GM12878 (cell line): Measurements from ENCODE around the gene PPP1R2C. TPM values are rescaled to one million over a fixed set of nuclear protein-coding genes. Genes with fewer than 3 reads are reported as not detected.

Experiments
- ATAC-seq: fragments of 200-7000 bp; cut with Tn5 transposase; 3 replicates; pipeline ENCODE4 v1.9.1; 2020; ENCODE audit warnings: mild to moderate bottlenecking, moderate library complexity
- BruUV-seq: library from RNA; stranded (reverse); fragments of 400-500 nt; replicated peaks from 2 replicates; lab custom pipeline; 2021; lab: Mats Ljungman, UMichigan
- CTCF ChIA-PET: fragments of 300-600 bp; sonication (Branson Sonifier 250); formaldehyde crosslinking; extraction: SDS; loops from one replicate; lab custom pipeline; 2021; ENCODE audit warnings: inconsistent platforms; lab: Yijun Ruan, JAX
- POLR2A ChIA-PET: fragments of 350-600 bp; formaldehyde crosslinking; extraction: SDS; loops from one replicate; lab custom pipeline; 2021; ENCODE audit warnings: inconsistent platforms; lab: Charles Lee
- RAD21 ChIA-PET: fragments of 300-600 bp; sonication (Branson Sonifier 250); formaldehyde crosslinking; loops from one replicate; lab custom pipeline; 2023; ENCODE audit warnings: antibody characterized with exemption; ENCODE audit not compliant: unreplicated experiment; lab: Charles Lee
- SMC1A ChIA-PET: fragments of 300-600 bp; sonication (Branson Sonifier 250); formaldehyde crosslinking; loops from one replicate; lab custom pipeline; 2023; ENCODE audit not compliant: unreplicated experiment, uncharacterized antibody; lab: Charles Lee
- DNase-seq: peaks from one replicate; pipeline ENCODE4 v3.0.0-alpha.2; 2011; ENCODE audit warnings: low read depth, low spot score
- FAIRE-seq: peaks from 3 replicates; lab custom pipeline; 2011; peaks lifted over from hg19 to GRCh38; lab: Jason Lieb, UNC
- H2AFZ ChIP-seq: 2 replicates; pipeline ENCODE4 v1.6.0; 2011; ENCODE audit warnings: low read depth, low read length, control low read depth; ENCODE audit not compliant: control insufficient read depth
- H3K27ac ChIP-seq: 2 replicates; pipeline ENCODE4 v1.5.1; 2011; ENCODE audit warnings: control low read depth; ENCODE audit not compliant: control insufficient read depth, insufficient read depth
- H3K27me3 ChIP-seq, 2 experiments: replicated peaks in 1 of 2; 2 replicates each; pipeline versions ENCODE4 v1.6.0 to v1.6.1; 2011; ENCODE audit warnings: low read length in 1 of 2; ENCODE audit not compliant: control insufficient read depth in 2 of 2, insufficient read depth in 2 of 2
- H3K36me3 ChIP-seq, 2 experiments: 2 replicates each; pipeline ENCODE4 v1.5.1; 2011; ENCODE audit warnings: low read length in 1 of 2; ENCODE audit not compliant: control insufficient read depth in 2 of 2, insufficient read depth in 2 of 2
- H3K4me1 ChIP-seq: 2 replicates; pipeline ENCODE4 v1.6.1; 2011; ENCODE audit warnings: mild to moderate bottlenecking, low read length, moderate library complexity, mixed read lengths; ENCODE audit not compliant: control insufficient read depth, insufficient read depth
- H3K4me2 ChIP-seq: 2 replicates; pipeline ENCODE4 v1.6.0; 2011; ENCODE audit warnings: control low read depth; ENCODE audit not compliant: control insufficient read depth, insufficient read depth
- H3K4me3 ChIP-seq: fragments of 200-600 bp; sonication (generic); 2 replicates; pipeline ENCODE4 v1.5.1; 2016
- H3K79me2 ChIP-seq: 2 replicates; pipeline ENCODE4 v1.6.0; 2011; ENCODE audit warnings: low read length; ENCODE audit not compliant: control insufficient read depth, insufficient read depth
- H3K9ac ChIP-seq: 2 replicates; pipeline ENCODE4 v1.8.0; 2011; ENCODE audit warnings: low read length, control low read depth, mixed read lengths; ENCODE audit not compliant: control insufficient read depth, insufficient read depth
- H3K9me3 ChIP-seq: replicated peaks from 3 replicates; pipeline ENCODE4 v1.5.1; 2011; ENCODE audit warnings: mild to moderate bottlenecking, low read length; ENCODE audit not compliant: control insufficient read depth, insufficient read depth
- H4K20me1 ChIP-seq: 2 replicates; pipeline ENCODE4 v1.6.0; 2011; ENCODE audit not compliant: control insufficient read depth, insufficient read depth
- BACH1 ChIP-seq: fragments of 450-650 bp; IDR thresholded peaks from 2 replicates; pipeline ENCODE4 v1.6.1; 2017; ENCODE audit warnings: mild to moderate bottlenecking, borderline replicate concordance
- BCL11A ChIP-seq: IDR thresholded peaks from 2 replicates; pipeline ENCODE4 v1.6.1; 2011; ENCODE audit warnings: low read depth, low read length
- CBFB ChIP-seq: IDR thresholded peaks from 2 replicates; pipeline ENCODE4 v1.6.1; 2016; ENCODE audit warnings: antibody characterized with exemption, low read depth
- EGR1 ChIP-seq, 2 experiments: IDR thresholded peaks; 1 replicate in 1 of 2; 2 replicates in 1 of 2; pipeline ENCODE4 v1.6.1; 2011 to 2012; ENCODE audit warnings: low read depth in 2 of 2, low read length in 2 of 2, borderline replicate concordance in 1 of 2, mild to moderate bottlenecking in 1 of 2, moderate library complexity in 1 of 2
- FOXM1 ChIP-seq: IDR thresholded peaks from 2 replicates; pipeline ENCODE4 v1.6.1; 2012; ENCODE audit warnings: low read depth, mild to moderate bottlenecking, inconsistent platforms, low read length, moderate library complexity
- IKZF1 ChIP-seq: fragments of 450-650 bp; conservative IDR thresholded peaks from 2 replicates; pipeline ENCODE4 v1.6.1; 2017; ENCODE audit warnings: antibody characterized with exemption, mild to moderate bottlenecking
- KAT2A ChIP-seq: conservative IDR thresholded peaks from 2 replicates; pipeline ENCODE4 v1.6.1; 2011; ENCODE audit warnings: low read depth, low read length; ENCODE audit not compliant: control insufficient read depth
- KLF5 ChIP-seq: fragments of 450-650 bp; IDR thresholded peaks from 2 replicates; pipeline ENCODE4 v1.6.1; 2014; ENCODE audit warnings: mild to moderate bottlenecking; ENCODE audit not compliant: partially characterized antibody
- MXI1 ChIP-seq: fragments of 150-350 bp; IDR thresholded peaks from 2 replicates; pipeline ENCODE4 v1.6.1; 2011; ENCODE audit warnings: low read depth, mild to moderate bottlenecking, inconsistent platforms, low read length, improper control_type of control experiment
- RAD21 ChIP-seq: IDR thresholded peaks from 2 replicates; pipeline ENCODE4 v1.6.1; 2011; ENCODE audit warnings: mild to moderate bottlenecking, low read depth, low read length, moderate library complexity; ENCODE audit not compliant: insufficient read depth
- RUNX3 ChIP-seq: IDR thresholded peaks from 2 replicates; pipeline ENCODE4 v1.6.1; 2012; ENCODE audit warnings: low read length, inconsistent platforms
- ZNF274 ChIP-seq: IDR thresholded peaks from one replicate; pipeline ENCODE4 v1.8.0; 2011; ENCODE audit not compliant: insufficient read length, insufficient read depth
- ZSCAN29 ChIP-seq: fragments of 450-650 bp; IDR thresholded peaks from 2 replicates; pipeline ENCODE4 v1.6.1; 2017; ENCODE audit warnings: mild to moderate bottlenecking, moderate library complexity
- WGBS: methylation state at CpG from one replicate; pipeline ENCODE4 v1.1.6; 2016; ENCODE audit warnings: low lambda C conversion rate; ENCODE audit not compliant: insufficient replicate concordance, insufficient coverage; ENCODE audit errors: missing lambda C conversion rate; 5-methylcytosine and 5-hydroxymethylcytosine counted together
- in situ Hi-C: fragments of 300-500 bp; cut with MboI; formaldehyde crosslinking; loops from 9 replicates; pipeline ENCODE4 v1.14.3; 2018; ENCODE audit warnings: mixed read lengths
- intact Hi-C: fragments of 100-400 bp; cut with micrococcal nuclease; formaldehyde crosslinking; loops from one replicate; pipeline ENCODE4 v1.14.2; 2022; ENCODE audit not compliant: unreplicated experiment
- polyA plus RNA-seq, 11 experiments: library from polyadenylated mRNA; depleted of rRNA in 4 of 11; unstranded in 6 of 11; stranded (reverse) in 5 of 11; fragments of >200 nt; fragmentation: Nextera tagmentation in 4 of 11; fragmentation: Illumina TruSeq in 1 of 11; extraction: Ambion mirVana in 4 of 11; extraction: Trizol in 1 of 11; gene quantifications; 1 replicate in 1 of 11; 2 replicates in 10 of 11; pipeline versions ENCODE4 v1.2.1 to v1.2.3, GENCODE V29; 2011 to 2016; ENCODE audit warnings: inconsistent platforms in 2 of 11, missing spikeins in 2 of 11, low read depth in 1 of 11
- total RNA-seq, 4 experiments: library from RNA; depleted of rRNA in 3 of 4; stranded (reverse); fragments of >200 nt in 3 of 4; fragmentation: Illumina TruSeq in 1 of 4; extraction: Trizol in 1 of 4; gene quantifications; 2 replicates each; pipeline versions ENCODE4 v1.2.1 to v1.2.3, GENCODE V29; 2013 to 2021
- TF ChIP-seq, protein P1 (sequence below): fragments of 450-650 bp; IDR thresholded peaks from 2 replicates; pipeline ENCODE4 v1.6.1; 2017; ENCODE audit warnings: mild to moderate bottlenecking, moderate library complexity

The PPP1R2C gene
- total and polyA plus RNA-seq, 10 of the 15 experiments (the other 5 are each of a cell fraction or from before 2014, with no cell fraction given): not detected

DNA sequence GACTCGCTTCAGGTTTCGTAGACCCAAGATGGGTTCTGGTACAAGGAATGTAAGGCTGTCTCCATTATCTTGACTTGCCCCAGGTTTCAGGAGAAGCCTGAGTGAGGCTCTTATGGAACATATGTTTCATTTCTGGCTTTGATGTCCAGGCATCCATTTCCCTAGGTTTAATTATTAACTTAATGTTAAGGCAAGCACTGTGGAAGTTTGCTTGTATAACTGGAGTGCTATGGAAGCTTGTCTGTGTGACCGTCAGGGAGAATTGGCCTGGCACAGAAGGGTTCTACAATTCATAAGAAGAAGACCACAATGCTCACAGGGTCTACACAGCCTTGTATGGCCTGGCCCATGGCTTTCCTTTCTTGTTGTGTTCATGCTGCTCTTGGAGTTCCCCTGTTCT lies 47.2 kb upstream of the PPP1R2C start:
- Histone ChIP-seq H2AFZ (no peak overlapping the region), H3K9me3 (no peaks in the 10 kb centered on the region), H3K4me3 (no peak overlapping the region), H3K36me3 (no peaks in the 10 kb centered on the region), H4K20me1 (no peaks in the 10 kb centered on the region), H3K79me2 (no peaks in the 10 kb centered on the region), H3K27ac (no peak overlapping the region), H3K9ac (no peak overlapping the region), H3K27me3 (no peaks in the 10 kb centered on the region), H3K4me2 (no peak overlapping the region), H3K4me1 (no peaks in the 10 kb centered on the region)
- in situ Hi-C loops: no loop called here
- no TSS peak for BruUV-seq
- CTCF ChIA-PET: no interaction called here
- DNase-seq (no peak), ATAC-seq (peak; percentile 48), FAIRE-seq (no peak)
- intact Hi-C loops: no loop called here
- RAD21 ChIA-PET: no interaction called here
- SMC1A ChIA-PET: no interaction called here
- 43% methylated on average over 3 of the region's 3 CpGs for WGBS
- no peak for TF ChIP-seq RAD21
- 0 out of 2 replicates have a peak, but pooled peaks have one; percentile 14 for TF ChIP-seq RUNX3
- TF ChIP-seq EGR1 (IDR thresholded peaks at IDR 0.05; ENCODE audit: borderline replicate concordance in 1 of 2, low read depth in 2 of 2, low read length in 2 of 2): no peak
- TF ChIP-seq BACH1: no peak
- 0 out of 2 replicates have a peak, but pooled peaks have one; percentile 15 for TF ChIP-seq IKZF1
- TF ChIP-seq KLF5: no peak
- TF ChIP-seq ZSCAN29: no peak
- TF ChIP-seq KAT2A: no peak
- TF ChIP-seq CBFB: no peak
- POLR2A ChIA-PET: no interaction called here

DNA sequence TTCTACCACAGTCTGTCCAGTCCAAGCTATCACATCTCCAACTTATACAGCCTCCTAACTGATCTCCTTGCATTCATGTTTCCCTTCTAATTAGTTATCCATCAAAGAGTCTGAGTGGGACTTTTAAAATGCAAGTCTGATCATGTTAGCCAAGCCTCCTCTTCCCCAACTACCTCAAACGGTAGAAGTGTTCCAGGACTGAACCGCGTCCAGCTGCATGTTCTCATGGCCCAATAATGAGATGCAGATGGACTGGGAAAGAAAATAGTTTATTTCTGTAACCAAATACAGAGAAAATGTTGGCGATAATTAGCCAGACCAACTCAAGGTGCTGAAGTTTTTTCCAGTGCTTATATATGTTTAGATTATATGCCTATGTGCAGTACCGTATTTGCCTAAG lies 46.6 kb upstream of the PPP1R2C start:
- 77% methylated on average over 5 of the region's 5 CpGs for WGBS
- no TSS peak for BruUV-seq
- Histone ChIP-seq H3K9ac (no peak overlapping the region), H3K4me1 (no peaks in the 10 kb centered on the region), H3K27me3 (no peaks in the 10 kb centered on the region), H3K4me3 (no peak overlapping the region), H2AFZ (no peak overlapping the region), H3K79me2 (no peaks in the 10 kb centered on the region), H3K36me3 (no peaks in the 10 kb centered on the region), H3K27ac (no peak overlapping the region), H3K9me3 (no peaks in the 10 kb centered on the region), H4K20me1 (no peaks in the 10 kb centered on the region), H3K4me2 (no peak overlapping the region)
- ChIA-PET RAD21 (no interaction called here), SMC1A (interaction anchor here (1.4 to 1.5 kb wide), 2 partner anchors 18 to 29 kb away, joined by 3 to 4 read pairs; no protein-coding TSS in a partner anchor), POLR2A (no interaction called here), CTCF (interaction anchor here (1.5 kb wide), 1 partner anchor 18 kb away, joined by 3 read pairs; no protein-coding TSS in a partner anchor)
- DNase-seq (no peak), ATAC-seq (no peak), FAIRE-seq (no peak)
- intact Hi-C loops: no loop called here
- in situ Hi-C loops: no loop called here
- no peak for TF ChIP-seq BCL11A
- TF ChIP-seq ZNF274: no peak
- TF ChIP-seq, protein P1, sequence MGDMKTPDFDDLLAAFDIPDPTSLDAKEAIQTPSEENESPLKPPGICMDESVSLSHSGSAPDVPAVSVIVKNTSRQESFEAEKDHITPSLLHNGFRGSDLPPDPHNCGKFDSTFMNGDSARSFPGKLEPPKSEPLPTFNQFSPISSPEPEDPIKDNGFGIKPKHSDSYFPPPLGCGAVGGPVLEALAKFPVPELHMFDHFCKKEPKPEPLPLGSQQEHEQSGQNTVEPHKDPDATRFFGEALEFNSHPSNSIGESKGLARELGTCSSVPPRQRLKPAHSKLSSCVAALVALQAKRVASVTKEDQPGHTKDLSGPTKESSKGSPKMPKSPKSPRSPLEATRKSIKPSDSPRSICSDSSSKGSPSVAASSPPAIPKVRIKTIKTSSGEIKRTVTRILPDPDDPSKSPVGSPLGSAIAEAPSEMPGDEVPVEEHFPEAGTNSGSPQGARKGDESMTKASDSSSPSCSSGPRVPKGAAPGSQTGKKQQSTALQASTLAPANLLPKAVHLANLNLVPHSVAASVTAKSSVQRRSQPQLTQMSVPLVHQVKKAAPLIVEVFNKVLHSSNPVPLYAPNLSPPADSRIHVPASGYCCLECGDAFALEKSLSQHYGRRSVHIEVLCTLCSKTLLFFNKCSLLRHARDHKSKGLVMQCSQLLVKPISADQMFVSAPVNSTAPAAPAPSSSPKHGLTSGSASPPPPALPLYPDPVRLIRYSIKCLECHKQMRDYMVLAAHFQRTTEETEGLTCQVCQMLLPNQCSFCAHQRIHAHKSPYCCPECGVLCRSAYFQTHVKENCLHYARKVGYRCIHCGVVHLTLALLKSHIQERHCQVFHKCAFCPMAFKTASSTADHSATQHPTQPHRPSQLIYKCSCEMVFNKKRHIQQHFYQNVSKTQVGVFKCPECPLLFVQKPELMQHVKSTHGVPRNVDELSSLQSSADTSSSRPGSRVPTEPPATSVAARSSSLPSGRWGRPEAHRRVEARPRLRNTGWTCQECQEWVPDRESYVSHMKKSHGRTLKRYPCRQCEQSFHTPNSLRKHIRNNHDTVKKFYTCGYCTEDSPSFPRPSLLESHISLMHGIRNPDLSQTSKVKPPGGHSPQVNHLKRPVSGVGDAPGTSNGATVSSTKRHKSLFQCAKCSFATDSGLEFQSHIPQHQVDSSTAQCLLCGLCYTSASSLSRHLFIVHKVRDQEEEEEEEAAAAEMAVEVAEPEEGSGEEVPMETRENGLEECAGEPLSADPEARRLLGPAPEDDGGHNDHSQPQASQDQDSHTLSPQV: no peak
- TF ChIP-seq FOXM1: no peak
- no peak for TF ChIP-seq MXI1
